ENCODE results near the gene VPS39.

The VPS39 gene

DNA sequence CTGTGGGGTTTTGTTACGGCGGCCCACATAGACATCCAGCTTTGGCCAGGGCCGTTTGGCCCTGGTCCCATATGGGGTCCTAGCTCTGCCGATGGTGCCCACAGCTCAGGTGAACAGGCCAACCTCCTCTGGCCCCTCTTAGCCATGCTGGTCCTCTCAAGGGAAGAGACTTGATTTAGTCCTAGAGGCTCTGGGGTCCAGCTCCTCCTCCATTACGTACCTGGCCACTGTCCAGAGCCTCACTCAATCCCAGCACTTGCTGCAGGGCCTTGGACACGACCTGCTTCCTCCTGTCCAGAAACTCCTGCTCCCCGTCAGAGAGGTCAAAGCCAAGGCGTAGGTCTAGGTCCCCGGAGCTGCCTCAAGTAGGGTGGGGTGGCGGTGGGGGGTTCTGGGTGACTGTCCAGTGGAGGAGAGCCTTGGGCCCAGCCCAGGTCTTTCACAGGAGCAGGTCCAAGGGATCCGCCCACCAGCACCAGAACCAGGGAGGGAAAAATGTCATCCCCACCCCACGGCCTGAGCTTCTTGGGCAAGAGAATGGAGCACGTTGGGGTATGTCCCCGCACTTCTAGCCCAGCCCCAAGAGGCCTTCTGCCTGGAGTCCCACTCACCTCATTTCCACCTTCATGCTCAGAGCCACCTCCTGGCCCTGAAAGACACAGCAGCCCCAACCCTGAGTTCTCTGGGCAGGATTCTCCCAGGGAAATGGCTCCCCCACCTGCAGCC is 58.4 kb downstream of the VPS39 start:
- TF ChIP-seq GATA3 (IDR thresholded peaks at IDR 0.05; ENCODE audit: low read depth, low read length) (no peak), GATA2 (IDR thresholded peaks at IDR 0.05; ENCODE audit: low read depth, low read length) (no peak)

DNA sequence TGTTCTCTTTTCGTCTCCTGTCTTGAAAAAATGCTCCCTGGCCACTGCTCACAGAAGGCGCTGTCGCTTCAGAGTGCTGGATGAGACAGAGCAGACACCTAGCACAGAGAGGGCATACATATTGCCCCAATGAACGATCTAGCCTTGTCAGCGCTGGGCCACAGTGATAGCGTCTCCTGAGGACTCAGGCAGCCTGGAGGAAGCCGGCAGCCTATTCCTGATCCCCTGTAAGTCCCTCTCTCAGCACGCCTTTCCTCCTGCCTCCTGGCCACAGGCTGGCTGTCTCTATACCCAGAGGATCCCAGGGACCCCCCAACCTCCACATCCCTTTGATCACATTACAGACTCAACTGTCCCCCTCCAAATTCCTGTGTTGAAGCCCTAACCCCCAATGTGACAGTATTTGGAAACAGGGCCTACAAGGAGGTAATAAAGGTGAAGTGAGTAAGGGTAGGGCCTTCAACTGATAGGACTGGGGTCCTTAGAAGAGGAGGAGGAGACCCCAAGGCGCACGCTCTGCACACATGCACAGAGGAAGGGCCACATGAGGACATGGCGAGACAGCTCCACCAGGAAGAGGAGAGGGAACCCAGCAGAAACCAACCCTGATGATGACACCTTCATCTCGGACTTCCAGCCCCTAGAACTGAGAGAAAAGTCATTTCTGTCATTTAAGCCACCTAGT is 59.2 kb downstream of the VPS39 start:
- TF ChIP-seq GATA2 (IDR thresholded peaks at IDR 0.05; ENCODE audit: low read depth, low read length) (no peak), GATA3 (IDR thresholded peaks at IDR 0.05; ENCODE audit: low read depth, low read length) (no peak)

DNA sequence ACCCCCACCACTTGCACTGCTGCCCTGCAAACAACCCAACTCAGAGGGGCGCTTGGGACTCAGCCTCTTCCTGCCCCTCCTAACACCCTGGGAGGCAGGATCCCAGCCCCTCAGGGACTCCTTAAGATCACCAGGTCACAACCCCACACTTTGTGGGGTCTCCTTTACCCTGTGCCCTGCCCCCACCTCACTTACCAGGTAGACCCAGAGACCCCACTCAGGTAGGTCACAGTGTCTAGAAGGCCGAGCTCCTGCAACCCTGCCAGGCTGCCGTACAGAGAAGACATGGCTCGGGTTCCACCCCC is 60.7 kb downstream of the VPS39 start:
- TF ChIP-seq GATA2 (IDR thresholded peaks at IDR 0.05; ENCODE audit: low read depth, low read length) (no peak), GATA3 (IDR thresholded peaks at IDR 0.05; ENCODE audit: low read depth, low read length) (no peak)

DNA sequence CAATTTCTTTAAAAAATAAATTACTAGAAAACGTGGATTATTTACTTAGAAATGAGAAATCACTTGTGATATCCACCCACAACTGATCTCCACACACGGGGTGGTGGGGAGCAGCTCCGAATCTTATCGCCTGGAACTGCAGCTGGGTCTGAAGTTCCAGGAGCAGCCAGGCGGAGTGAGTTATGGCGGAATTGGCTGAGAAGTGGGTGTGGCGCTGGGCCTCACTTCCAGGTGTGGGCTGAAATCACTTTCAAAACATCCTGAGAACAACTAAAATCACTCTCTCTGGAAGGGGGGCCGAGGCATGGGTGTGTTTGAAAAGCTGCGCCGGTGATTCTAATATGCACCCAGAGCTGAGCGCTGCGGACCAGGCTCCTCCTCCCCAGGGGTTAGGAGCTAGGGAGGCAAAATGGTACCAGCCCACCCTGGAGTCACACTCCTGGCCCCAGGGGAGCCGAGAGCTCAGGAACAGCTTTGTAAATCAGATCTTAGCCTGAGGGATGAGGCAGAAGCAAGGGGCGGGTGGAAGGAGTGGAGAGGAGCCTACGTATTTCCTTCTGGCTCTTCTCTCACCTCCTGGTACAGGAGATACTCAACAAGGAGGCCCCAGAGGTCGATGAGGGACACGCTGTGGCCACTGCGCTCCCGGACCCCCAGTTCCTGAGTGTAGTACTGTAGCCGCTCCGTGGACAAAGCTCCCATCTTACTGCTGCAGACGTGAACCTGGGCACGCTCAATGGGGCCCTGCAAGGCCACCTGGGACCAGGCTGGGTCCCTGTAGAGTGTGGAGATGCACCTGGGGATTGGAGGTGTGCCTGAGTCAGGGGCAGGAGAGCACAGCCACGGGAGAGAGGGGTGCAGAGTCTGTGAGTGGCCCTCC is 61.3 kb downstream of the VPS39 start:
- TF ChIP-seq GATA3 (IDR thresholded peaks at IDR 0.05; ENCODE audit: low read depth, low read length) = no peak
- no peak for TF ChIP-seq GATA2 (IDR thresholded peaks at IDR 0.05; ENCODE audit: low read depth, low read length)

DNA sequence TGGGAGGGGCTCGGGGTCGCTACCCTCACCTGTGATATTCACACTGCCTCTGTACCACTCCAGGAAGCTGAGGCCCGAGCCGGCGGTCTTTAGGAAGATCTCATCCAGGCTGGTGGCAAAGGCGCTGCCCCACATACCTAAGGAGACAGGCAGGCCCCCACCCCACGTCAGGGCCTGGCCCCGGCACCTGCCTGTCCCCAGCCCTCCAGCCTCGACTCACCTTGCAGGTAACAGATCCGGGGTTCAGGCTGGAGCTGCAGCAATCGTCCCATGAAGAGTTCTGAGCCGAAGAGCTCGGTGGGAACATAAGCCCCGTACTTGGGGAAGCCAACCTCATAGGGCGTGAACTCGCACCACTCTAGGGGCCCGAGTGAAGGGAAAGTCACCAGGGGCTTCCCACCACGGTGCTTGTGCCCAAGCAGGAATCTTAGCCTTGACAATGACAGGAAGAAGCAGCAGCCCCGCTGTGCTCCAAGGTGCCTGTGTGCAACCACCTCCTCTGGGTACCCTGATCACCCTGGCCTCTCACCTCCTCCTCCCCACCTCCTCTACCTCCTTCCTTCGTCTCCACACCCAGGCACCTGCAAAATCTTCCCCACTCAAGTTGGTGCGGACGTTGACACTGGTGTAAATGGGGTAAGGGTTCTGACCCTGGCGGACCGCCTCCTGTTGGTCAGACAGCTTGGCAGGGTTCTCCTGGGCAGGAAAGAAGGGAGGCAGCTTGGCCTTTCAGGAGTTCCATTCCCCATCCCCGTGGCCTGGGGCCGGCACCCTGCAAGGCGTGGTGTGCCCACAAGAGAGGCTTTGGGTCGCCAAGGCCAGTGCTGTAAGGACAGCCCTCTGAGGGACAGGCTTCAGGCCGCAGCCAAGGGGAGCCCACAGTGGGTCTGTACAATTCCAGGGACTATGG is 62.3 kb downstream of the VPS39 start:
- no peak for TF ChIP-seq GATA2 (IDR thresholded peaks at IDR 0.05; ENCODE audit: low read depth, low read length)
- no peak for TF ChIP-seq GATA3 (IDR thresholded peaks at IDR 0.05; ENCODE audit: low read depth, low read length)

DNA sequence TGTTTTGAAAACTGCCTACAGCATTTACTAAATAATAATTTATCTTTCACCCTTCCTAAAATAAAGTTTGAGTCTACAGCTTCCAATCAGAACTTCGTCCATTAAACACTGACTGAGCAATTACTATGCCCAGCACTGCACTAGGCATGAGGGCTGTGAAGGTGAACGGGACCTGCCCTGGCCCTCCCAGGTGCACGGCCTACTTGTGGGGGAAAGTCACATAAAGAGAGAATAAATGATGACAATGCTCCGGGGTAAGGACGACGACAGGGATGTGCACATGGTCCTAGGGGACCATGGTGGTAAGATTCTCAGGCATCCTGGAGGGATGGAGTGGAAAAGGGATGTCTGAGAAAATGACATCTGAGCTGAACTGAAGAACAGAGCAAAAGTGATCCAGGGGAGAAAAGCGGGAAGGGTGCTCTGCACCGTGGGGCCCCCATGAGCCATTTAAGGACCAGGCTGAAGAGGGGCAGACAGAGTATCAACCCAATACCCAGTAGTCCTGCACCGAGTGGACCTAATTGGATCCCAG is 63.2 kb downstream of the VPS39 start:
- no peak for TF ChIP-seq GATA2 (IDR thresholded peaks at IDR 0.05; ENCODE audit: low read depth, low read length)
- TF ChIP-seq GATA3 (IDR thresholded peaks at IDR 0.05; ENCODE audit: low read depth, low read length) = no peak

DNA sequence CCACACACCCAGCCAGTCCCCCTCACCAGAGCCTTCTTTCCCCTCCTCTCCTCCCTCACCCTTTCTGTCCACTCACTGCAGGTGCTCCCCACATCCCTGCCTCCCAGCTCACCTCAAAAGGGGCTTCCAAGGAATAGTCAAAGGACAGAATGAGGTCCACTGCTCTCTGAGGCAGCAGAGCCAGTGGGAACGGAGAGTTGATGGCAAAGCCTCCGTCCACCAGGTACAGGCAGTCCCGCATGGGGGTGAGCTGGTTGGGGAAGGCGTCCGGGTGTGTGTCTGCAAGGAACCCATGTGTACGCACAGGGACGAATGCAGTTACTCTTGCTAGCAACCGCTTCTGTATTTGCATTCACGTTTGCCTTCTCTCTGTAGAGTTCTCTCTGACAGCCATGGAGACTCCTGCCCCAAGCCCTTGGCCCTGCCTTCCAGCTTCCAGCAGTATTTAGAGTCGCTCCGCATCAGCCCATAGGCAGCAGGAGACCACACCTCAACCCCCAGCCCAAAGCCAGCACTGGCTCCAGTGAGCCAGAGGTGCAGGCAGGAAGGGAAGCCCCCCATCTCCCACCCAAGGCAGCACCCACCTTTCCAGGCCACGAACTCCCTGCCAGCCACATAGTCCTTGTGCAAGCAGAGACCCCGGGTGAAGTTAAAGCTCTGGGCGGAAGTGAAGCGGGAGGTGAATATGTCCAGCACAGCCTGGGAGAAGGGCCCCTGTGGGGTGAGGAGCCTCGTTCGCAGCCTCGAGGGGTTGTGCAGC is 64.1 kb downstream of the VPS39 start:
- TF ChIP-seq GATA3 (IDR thresholded peaks at IDR 0.05; ENCODE audit: low read depth, low read length) = no peak
- no peak for TF ChIP-seq GATA2 (IDR thresholded peaks at IDR 0.05; ENCODE audit: low read depth, low read length)

DNA sequence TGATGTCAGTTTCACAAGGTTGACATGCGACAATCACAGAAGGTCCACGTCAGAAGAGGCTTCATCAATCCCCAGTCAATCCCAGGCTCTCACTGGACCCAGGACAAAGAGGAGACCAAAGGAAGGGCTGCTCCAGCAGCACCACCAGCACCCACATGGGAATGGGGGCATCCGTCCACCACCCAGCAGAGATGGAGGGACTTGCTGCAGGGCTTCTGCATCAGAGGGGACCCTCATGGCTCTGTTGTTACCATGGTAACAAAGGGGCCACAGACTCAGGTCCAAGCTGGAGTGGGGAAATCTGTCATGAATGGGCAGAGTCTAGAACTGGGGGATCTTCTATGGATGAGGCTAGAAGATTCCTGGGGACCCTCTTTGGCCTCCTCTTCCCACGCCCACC is 64.7 kb downstream of the VPS39 start:
- TF ChIP-seq GATA3 (IDR thresholded peaks at IDR 0.05; ENCODE audit: low read depth, low read length) (no peak), GATA2 (IDR thresholded peaks at IDR 0.05; ENCODE audit: low read depth, low read length) (no peak)

DNA sequence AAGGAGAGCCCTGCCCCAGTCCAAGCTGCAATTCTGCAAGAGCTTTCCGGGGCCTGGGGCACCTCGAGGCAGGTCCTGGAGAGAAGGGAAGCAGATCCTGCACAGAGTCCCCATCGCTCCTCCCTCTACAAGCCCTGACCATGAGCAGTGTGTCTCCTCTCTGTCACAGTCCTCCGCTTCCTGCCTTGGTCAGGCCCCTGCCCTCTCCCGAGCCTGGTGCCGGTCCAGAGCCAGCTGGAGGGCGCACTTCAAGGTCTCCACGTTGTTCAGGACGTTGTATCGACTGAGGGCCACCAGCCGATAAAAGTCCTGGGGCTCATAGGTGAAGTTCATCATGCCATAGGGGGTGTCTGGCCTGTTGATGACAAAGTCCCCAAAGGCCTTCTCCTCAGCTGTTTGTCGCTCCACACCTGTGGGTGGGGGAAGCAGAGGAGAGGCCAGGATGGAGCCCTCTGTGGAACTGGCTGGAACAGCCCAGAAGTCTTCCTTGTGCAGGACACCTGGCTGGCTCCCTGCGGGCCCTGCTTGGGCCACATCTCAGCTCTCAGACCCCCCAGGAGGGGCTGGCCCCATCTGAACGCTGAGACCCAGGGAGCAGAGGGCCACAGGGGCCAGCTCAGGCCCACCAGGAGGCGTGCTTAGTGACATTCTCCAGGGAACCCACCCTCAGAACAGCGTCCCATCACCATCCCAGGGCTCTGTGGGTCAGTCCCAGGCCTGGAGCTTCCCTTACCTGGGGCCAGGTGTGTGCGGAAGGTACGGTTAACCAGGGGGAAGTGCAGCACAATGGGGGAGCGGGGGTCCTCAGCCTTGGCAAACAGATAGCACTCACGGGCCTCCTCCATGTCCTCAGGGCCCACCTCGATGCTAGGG is 66.1 kb downstream of the VPS39 start:
- TF ChIP-seq GATA2 (IDR thresholded peaks at IDR 0.05; ENCODE audit: low read depth, low read length) = no peak

DNA sequence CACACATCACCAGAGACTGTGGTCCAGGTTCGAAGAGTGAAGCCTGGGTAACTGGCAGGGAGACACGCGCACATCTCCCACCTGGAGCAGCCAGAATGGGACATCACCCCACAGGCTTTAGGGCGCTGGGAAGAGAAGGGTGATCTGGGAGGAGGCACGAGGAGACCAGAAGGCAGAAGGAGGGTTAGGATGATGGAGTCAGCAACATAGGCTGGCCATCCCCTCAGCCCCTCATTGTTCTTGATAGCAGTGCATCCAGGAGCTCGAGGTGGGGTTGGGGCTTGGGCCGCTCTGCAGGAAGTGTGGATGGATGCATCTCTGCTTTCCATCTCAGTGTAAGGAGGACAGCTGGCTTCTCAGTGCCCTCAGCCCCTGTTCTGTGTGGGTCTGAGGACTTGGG is 66.9 kb downstream of the VPS39 start:
- TF ChIP-seq GATA3 (IDR thresholded peaks at IDR 0.05; ENCODE audit: low read depth, low read length) (no peak), GATA2 (IDR thresholded peaks at IDR 0.05; ENCODE audit: low read depth, low read length) (no peak)

DNA sequence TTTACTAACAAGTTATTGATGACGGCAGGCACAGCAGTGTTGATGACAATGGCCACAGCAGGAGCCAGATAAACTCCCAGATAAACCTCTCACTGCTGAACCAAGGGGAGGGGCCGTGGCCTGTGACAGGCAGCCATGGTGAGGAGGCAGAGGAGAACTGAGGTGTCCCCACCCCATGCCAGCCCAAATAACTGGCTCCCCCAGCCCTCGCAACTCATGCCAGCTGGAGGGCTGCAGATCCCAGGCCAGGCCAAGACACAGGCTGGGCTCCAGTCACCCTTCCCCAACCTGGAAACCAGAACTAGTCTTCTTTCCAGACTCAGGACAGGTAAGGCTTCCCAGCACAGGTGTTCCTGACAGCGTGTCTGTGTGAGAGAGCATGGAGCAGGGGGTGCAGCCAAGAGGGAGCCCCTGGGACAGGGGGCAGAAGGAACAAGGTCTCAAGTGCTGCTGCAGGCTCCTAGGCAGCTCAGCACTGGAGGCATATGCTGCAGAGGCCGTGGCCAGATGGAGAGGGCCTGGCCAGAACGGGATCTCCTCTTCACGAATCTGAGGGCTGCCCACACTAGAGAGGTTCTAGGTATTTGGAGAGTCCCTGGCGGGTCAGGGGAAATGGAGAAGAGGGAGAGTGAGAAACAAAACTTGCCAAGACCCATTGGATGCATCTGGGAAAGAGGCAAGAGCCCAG is 67.6 kb downstream of the VPS39 start:
- TF ChIP-seq GATA3 (IDR thresholded peaks at IDR 0.05; ENCODE audit: low read depth, low read length) (no peak), GATA2 (IDR thresholded peaks at IDR 0.05; ENCODE audit: low read depth, low read length) (no peak)
